ENCODE data around the gene CWC27.

DNA sequence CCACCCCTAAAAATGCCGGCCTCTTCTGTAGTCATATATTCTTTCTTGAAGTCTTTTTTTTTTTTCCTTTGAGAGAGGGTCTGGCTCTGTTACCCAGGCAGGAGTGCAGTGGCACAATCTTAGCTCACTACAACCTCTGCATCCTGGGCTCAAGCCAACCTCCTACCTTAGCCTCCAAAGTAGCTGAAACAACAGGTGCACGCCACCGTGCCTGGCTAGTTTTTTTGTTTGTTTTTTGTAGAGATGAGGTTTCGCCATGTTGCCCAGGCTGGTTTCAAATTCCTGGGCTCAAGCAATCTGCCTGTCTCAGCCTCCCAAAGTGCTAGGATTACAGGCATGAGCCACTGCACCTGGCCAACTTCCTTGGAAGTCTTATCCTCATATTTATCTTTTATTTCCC is 19.3 kb upstream of the CWC27 start:
- TF ChIP-seq, protein P1, sequence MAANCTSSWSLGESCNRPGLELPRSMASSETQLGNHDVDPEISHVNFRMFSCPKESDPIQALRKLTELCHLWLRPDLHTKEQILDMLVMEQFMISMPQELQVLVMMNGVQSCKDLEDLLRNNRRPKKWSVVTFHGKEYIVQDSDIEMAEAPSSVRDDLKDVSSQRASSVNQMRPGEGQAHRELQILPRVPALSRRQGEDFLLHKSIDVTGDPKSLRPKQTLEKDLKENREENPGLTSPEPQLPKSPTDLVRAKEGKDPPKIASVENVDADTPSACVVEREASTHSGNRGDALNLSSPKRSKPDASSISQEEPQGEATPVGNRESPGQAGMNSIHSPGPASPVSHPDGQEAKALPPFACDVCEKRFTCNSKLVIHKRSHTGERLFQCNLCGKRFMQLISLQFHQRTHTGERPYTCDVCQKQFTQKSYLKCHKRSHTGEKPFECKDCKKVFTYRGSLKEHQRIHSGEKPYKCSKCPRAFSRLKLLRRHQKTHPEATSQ (CRISPR knock-in tag; IDR thresholded peaks at IDR 0.05; ENCODE audit: borderline replicate concordance): no peak
- TF ChIP-seq, protein P2, sequence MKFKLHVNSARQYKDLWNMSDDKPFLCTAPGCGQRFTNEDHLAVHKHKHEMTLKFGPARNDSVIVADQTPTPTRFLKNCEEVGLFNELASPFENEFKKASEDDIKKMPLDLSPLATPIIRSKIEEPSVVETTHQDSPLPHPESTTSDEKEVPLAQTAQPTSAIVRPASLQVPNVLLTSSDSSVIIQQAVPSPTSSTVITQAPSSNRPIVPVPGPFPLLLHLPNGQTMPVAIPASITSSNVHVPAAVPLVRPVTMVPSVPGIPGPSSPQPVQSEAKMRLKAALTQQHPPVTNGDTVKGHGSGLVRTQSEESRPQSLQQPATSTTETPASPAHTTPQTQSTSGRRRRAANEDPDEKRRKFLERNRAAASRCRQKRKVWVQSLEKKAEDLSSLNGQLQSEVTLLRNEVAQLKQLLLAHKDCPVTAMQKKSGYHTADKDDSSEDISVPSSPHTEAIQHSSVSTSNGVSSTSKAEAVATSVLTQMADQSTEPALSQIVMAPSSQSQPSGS (CRISPR knock-in tag; IDR thresholded peaks at IDR 0.05): no peak
- TF ChIP-seq, protein P3, sequence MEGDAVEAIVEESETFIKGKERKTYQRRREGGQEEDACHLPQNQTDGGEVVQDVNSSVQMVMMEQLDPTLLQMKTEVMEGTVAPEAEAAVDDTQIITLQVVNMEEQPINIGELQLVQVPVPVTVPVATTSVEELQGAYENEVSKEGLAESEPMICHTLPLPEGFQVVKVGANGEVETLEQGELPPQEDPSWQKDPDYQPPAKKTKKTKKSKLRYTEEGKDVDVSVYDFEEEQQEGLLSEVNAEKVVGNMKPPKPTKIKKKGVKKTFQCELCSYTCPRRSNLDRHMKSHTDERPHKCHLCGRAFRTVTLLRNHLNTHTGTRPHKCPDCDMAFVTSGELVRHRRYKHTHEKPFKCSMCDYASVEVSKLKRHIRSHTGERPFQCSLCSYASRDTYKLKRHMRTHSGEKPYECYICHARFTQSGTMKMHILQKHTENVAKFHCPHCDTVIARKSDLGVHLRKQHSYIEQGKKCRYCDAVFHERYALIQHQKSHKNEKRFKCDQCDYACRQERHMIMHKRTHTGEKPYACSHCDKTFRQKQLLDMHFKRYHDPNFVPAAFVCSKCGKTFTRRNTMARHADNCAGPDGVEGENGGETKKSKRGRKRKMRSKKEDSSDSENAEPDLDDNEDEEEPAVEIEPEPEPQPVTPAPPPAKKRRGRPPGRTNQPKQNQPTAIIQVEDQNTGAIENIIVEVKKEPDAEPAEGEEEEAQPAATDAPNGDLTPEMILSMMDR (CRISPR knock-in tag; IDR thresholded peaks at IDR 0.05): no peak
- TF ChIP-seq TCF7 (IDR thresholded peaks at IDR 0.05; ENCODE audit: low read depth) (no peak), PHF8 (CRISPR knock-in tag; IDR thresholded peaks at IDR 0.05) (no peak), SMAD3 (CRISPR knock-in tag; IDR thresholded peaks at IDR 0.05) (no peak), JUND (CRISPR knock-in tag; IDR thresholded peaks at IDR 0.05) (no peak), MZF1 (CRISPR knock-in tag; IDR thresholded peaks at IDR 0.05; ENCODE audit: borderline replicate concordance) (no peak), POLR2A (IDR thresholded peaks at IDR 0.05; ENCODE audit: insufficient read depth in 1 of 2, low read depth in 2 of 2, low read length in 2 of 2) (no peak)
- TF ChIP-seq, protein P4, sequence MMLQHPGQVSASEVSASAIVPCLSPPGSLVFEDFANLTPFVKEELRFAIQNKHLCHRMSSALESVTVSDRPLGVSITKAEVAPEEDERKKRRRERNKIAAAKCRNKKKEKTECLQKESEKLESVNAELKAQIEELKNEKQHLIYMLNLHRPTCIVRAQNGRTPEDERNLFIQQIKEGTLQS (CRISPR knock-in tag; IDR thresholded peaks at IDR 0.05): no peak
- TF ChIP-seq, protein P5, sequence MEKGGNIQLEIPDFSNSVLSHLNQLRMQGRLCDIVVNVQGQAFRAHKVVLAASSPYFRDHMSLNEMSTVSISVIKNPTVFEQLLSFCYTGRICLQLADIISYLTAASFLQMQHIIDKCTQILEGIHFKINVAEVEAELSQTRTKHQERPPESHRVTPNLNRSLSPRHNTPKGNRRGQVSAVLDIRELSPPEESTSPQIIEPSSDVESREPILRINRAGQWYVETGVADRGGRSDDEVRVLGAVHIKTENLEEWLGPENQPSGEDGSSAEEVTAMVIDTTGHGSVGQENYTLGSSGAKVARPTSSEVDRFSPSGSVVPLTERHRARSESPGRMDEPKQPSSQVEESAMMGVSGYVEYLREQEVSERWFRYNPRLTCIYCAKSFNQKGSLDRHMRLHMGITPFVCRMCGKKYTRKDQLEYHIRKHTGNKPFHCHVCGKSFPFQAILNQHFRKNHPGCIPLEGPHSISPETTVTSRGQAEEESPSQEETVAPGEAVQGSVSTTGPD (CRISPR knock-in tag; IDR thresholded peaks at IDR 0.05): no peak
